HEK293 (cell line): Measurements from ENCODE around the gene SLC35G6.

Experiments used
- ATF2 ChIP-seq: fragments of 450-650 bp; formaldehyde crosslinking; IDR thresholded peaks from 2 replicates; pipeline ENCODE4 v1.5.1; 2016; ENCODE audit warnings: missing biosample characterization, missing genetic modification characterization, low read depth
- FEZF1 ChIP-seq: fragments of 450-650 bp; formaldehyde crosslinking; IDR thresholded peaks from 2 replicates; pipeline ENCODE4 v1.5.1; 2016; ENCODE audit warnings: missing biosample characterization, missing genetic modification characterization
- GLI4 ChIP-seq: fragments of 450-650 bp; formaldehyde crosslinking; IDR thresholded peaks from 2 replicates; pipeline ENCODE4 v1.5.1; 2016; ENCODE audit warnings: missing biosample characterization, missing genetic modification characterization
- HOXC10 ChIP-seq: sonication (generic); formaldehyde crosslinking; IDR thresholded peaks from 2 replicates; pipeline ENCODE4 v1.8.1; 2023; ENCODE audit warnings: mild to moderate bottlenecking, missing genetic modification reagents
- OVOL3 ChIP-seq: fragments of 450-650 bp; formaldehyde crosslinking; IDR thresholded peaks from 2 replicates; pipeline ENCODE4 v1.5.1; 2016; ENCODE audit warnings: missing biosample characterization, missing genetic modification characterization
- PBX3 ChIP-seq: sonication (generic); formaldehyde crosslinking; IDR thresholded peaks from 2 replicates; pipeline ENCODE4 v1.8.1; 2022; ENCODE audit warnings: mild to moderate bottlenecking, moderate library complexity, missing genetic modification reagents
- PRDM1 ChIP-seq: fragments of 450-650 bp; formaldehyde crosslinking; IDR thresholded peaks from 2 replicates; pipeline ENCODE4; 2016; ENCODE audit warnings: missing biosample characterization, missing genetic modification characterization
- TRIM28 ChIP-seq: IDR thresholded peaks from 2 replicates; pipeline ENCODE4 v1.6.1; 2011; ENCODE audit warnings: low read length, control low read depth, borderline replicate concordance
- ZBTB44 ChIP-seq: fragments of 450-650 bp; IDR thresholded peaks from 2 replicates; pipeline ENCODE4 v1.5.1; 2018; ENCODE audit warnings: missing biosample characterization, mild to moderate bottlenecking, missing genetic modification characterization
- ZFP37 ChIP-seq: fragments of 450-650 bp; formaldehyde crosslinking; IDR thresholded peaks from 2 replicates; pipeline ENCODE4 v1.5.1; 2016; ENCODE audit warnings: missing biosample characterization, missing genetic modification characterization
- ZFP69B ChIP-seq: fragments of 450-650 bp; formaldehyde crosslinking; IDR thresholded peaks from 2 replicates; pipeline ENCODE4 v1.5.1; 2016; ENCODE audit warnings: missing biosample characterization, missing genetic modification characterization
- ZNF174 ChIP-seq: fragments of 450-650 bp; formaldehyde crosslinking; IDR thresholded peaks from 2 replicates; pipeline ENCODE4 v1.5.0; 2017; ENCODE audit warnings: missing biosample characterization, mild to moderate bottlenecking, missing genetic modification characterization
- ZNF221 ChIP-seq: fragments of 450-650 bp; formaldehyde crosslinking; IDR thresholded peaks from 2 replicates; pipeline ENCODE4 v1.5.1; 2017; ENCODE audit warnings: missing biosample characterization, missing genetic modification characterization, borderline replicate concordance
- ZNF23 ChIP-seq: fragments of 450-650 bp; formaldehyde crosslinking; IDR thresholded peaks from 2 replicates; pipeline ENCODE4 v1.5.1; 2016; ENCODE audit warnings: missing biosample characterization, missing genetic modification characterization, borderline replicate concordance
- ZNF292 ChIP-seq: fragments of 450-650 bp; formaldehyde crosslinking; IDR thresholded peaks from 2 replicates; pipeline ENCODE4 v1.5.1; 2016; ENCODE audit warnings: low read depth, missing biosample characterization, missing genetic modification characterization, borderline replicate concordance
- ZNF302 ChIP-seq: fragments of 450-650 bp; formaldehyde crosslinking; IDR thresholded peaks from 2 replicates; pipeline ENCODE4 v1.5.1; 2016; ENCODE audit warnings: missing biosample characterization, missing genetic modification characterization, low read depth
- ZNF311 ChIP-seq: fragments of 450-650 bp; formaldehyde crosslinking; IDR thresholded peaks from 2 replicates; pipeline ENCODE4 v1.5.1; 2017; ENCODE audit warnings: missing biosample characterization, missing genetic modification characterization, borderline replicate concordance
- ZNF341 ChIP-seq: fragments of 450-650 bp; formaldehyde crosslinking; IDR thresholded peaks from 2 replicates; pipeline ENCODE4; 2016; ENCODE audit warnings: low read depth, missing biosample characterization, missing genetic modification characterization
- ZNF560 ChIP-seq: fragments of 450-650 bp; formaldehyde crosslinking; IDR thresholded peaks from 2 replicates; pipeline ENCODE4 v1.5.1; 2017; ENCODE audit warnings: missing biosample characterization, missing genetic modification characterization, borderline replicate concordance
- ZNF660 ChIP-seq: fragments of 450-650 bp; IDR thresholded peaks from 2 replicates; pipeline ENCODE4 v1.5.1; 2018; ENCODE audit warnings: missing biosample characterization, mild to moderate bottlenecking, missing genetic modification characterization
- ZNF704 ChIP-seq: fragments of 450-650 bp; formaldehyde crosslinking; IDR thresholded peaks from 2 replicates; pipeline ENCODE4 v1.5.1; 2016; ENCODE audit warnings: missing biosample characterization, missing genetic modification characterization
- ZNF768 ChIP-seq: fragments of 450-650 bp; formaldehyde crosslinking; IDR thresholded peaks from 2 replicates; pipeline ENCODE4 v1.5.1; 2018; ENCODE audit warnings: missing biosample characterization, mild to moderate bottlenecking, missing genetic modification characterization
- ZNF791 ChIP-seq: fragments of 450-650 bp; formaldehyde crosslinking; IDR thresholded peaks from 2 replicates; pipeline ENCODE4 v1.5.1; 2016; ENCODE audit warnings: missing biosample characterization, missing genetic modification characterization
- TF ChIP-seq, protein P1 (sequence below): fragments of 450-650 bp; formaldehyde crosslinking; conservative IDR thresholded peaks from 2 replicates; pipeline ENCODE4 v1.5.1; 2016; ENCODE audit warnings: low read depth, missing biosample characterization, missing genetic modification characterization
- TF ChIP-seq, protein P2 (sequence below): fragments of 450-650 bp; formaldehyde crosslinking; IDR thresholded peaks from 2 replicates; pipeline ENCODE4 v1.5.1; 2016; ENCODE audit warnings: missing biosample characterization, missing genetic modification characterization
- TF ChIP-seq, protein P3 (sequence below): fragments of 450-650 bp; formaldehyde crosslinking; IDR thresholded peaks from 2 replicates; pipeline ENCODE4 v1.5.1; 2017; ENCODE audit warnings: missing biosample characterization, mild to moderate bottlenecking, missing genetic modification characterization, moderate library complexity

Gene SLC35G6

DNA sequence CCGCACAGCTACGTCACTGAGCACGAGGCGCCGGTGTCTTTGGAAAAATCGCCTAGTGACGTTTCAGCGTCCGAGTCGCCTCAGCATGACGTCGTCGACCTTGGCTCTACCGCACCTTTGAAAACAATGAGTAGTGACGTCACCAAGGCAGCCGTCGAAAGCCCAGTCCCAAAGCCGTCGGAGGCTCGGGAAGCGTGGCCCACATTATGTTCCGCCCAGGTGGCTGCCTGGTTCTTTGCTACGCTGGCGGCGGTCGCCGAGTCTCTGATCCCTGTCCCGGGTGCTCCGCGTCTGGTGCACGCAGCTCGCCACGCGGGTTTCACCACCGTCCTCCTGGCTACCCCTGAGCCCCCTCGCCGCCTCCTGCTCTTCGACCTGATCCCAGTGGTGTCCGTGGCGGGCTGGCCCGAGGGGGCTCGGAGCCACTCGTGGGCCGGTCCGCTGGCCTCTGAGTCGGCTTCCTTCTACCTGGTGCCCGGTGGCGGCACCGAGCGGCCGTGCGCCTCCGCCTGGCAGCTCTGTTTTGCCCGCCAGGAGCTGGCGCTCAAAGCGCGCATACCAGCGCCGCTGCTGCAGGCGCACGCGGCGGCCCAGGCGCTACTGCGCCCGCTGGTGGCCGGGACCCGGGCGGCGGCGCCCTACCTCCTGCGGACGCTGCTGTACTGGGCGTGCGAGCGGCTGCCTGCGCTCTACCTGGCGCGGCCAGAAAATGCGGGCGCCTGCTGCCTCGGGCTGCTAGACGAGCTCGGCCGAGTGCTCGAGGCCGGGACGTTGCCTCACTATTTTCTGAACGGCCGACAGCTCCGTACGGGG is 44.5 kb upstream of the SLC35G6 start (continued):
- no peak for TF ChIP-seq ZFP37 (tag by site-specific recombination)
- TF ChIP-seq, protein P1, sequence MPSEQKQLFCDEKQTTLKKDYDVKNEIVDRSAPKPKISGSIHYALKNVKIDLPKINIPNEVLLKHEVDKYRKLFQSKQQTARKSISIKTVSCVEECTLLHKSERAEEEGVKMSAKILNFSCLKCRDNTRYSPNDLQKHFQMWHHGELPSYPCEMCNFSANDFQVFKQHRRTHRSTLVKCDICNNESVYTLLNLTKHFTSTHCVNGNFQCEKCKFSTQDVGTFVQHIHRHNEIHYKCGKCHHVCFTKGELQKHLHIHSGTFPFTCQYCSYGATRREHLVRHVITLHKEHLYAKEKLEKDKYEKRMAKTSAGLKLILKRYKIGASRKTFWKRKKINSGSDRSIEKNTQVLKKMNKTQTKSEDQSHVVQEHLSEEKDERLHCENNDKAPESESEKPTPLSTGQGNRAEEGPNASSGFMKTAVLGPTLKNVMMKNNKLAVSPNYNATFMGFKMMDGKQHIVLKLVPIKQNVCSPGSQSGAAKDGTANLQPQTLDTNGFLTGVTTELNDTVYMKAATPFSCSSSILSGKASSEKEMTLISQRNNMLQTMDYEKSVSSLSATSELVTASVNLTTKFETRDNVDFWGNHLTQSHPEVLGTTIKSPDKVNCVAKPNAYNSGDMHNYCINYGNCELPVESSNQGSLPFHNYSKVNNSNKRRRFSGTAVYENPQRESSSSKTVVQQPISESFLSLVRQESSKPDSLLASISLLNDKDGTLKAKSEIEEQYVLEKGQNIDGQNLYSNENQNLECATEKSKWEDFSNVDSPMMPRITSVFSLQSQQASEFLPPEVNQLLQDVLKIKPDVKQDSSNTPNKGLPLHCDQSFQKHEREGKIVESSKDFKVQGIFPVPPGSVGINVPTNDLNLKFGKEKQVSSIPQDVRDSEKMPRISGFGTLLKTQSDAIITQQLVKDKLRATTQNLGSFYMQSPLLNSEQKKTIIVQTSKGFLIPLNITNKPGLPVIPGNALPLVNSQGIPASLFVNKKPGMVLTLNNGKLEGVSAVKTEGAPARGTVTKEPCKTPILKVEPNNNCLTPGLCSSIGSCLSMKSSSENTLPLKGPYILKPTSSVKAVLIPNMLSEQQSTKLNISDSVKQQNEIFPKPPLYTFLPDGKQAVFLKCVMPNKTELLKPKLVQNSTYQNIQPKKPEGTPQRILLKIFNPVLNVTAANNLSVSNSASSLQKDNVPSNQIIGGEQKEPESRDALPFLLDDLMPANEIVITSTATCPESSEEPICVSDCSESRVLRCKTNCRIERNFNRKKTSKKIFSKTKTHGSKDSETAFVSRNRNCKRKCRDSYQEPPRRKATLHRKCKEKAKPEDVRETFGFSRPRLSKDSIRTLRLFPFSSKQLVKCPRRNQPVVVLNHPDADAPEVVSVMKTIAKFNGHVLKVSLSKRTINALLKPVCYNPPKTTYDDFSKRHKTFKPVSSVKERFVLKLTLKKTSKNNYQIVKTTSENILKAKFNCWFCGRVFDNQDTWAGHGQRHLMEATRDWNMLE (tag by site-specific recombination), result no peak
- TF ChIP-seq ZNF302 (tag by site-specific recombination), result no peak
- peak; percentile 93 for TF ChIP-seq ZNF660 (tag by site-specific recombination)
- no peak for TF ChIP-seq ZNF704 (tag by site-specific recombination)
- no peak for TF ChIP-seq ZNF768 (tag by site-specific recombination)
- TF ChIP-seq PRDM1 (tag by site-specific recombination), result no peak
- no peak for TF ChIP-seq ZNF311 (tag by site-specific recombination)
- no peak for TF ChIP-seq ZNF791 (tag by site-specific recombination)
- TF ChIP-seq ZFP69B (tag by site-specific recombination), result no peak
- TF ChIP-seq ZNF174 (tag by site-specific recombination), result no peak
- peak; percentile 55; the same call in 1 of the 2 replicates for TF ChIP-seq ZBTB44 (tag by site-specific recombination)
- no peak for TF ChIP-seq ZNF560
- TF ChIP-seq TRIM28, result no peak
- TF ChIP-seq FEZF1, result no peak
- TF ChIP-seq HOXC10 (CRISPR knock-in tag), result no peak
- TF ChIP-seq ZNF341 (tag by site-specific recombination), result no peak
- TF ChIP-seq, protein P2, sequence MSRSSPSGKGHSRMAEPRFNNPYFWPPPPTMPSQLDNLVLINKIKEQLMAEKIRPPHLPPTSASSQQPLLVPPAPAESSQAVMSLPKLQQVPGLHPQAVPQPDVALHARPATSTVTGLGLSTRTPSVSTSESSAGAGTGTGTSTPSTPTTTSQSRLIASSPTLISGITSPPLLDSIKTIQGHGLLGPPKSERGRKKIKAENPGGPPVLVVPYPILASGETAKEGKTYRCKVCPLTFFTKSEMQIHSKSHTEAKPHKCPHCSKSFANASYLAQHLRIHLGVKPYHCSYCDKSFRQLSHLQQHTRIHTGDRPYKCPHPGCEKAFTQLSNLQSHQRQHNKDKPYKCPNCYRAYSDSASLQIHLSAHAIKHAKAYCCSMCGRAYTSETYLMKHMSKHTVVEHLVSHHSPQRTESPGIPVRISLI (tag by site-specific recombination), result no peak
- no peak for TF ChIP-seq GLI4 (tag by site-specific recombination)
- peak; percentile 59; the same call in 1 of the 2 replicates for TF ChIP-seq PBX3
- TF ChIP-seq ZNF292 (tag by site-specific recombination), result no peak
- peak; percentile 89 for TF ChIP-seq ATF2
- TF ChIP-seq, protein P3, sequence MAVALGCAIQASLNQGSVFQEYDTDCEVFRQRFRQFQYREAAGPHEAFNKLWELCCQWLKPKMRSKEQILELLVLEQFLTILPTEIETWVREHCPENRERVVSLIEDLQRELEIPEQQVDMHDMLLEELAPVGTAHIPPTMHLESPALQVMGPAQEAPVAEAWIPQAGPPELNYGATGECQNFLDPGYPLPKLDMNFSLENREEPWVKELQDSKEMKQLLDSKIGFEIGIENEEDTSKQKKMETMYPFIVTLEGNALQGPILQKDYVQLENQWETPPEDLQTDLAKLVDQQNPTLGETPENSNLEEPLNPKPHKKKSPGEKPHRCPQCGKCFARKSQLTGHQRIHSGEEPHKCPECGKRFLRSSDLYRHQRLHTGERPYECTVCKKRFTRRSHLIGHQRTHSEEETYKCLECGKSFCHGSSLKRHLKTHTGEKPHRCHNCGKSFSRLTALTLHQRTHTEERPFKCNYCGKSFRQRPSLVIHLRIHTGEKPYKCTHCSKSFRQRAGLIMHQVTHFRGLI (tag by site-specific recombination), result peak; percentile 94
- TF ChIP-seq ZNF23, result no peak
- no peak for TF ChIP-seq OVOL3 (tag by site-specific recombination)
- no peak for TF ChIP-seq ZNF221 (tag by site-specific recombination)
